HCT116 (cell line): ENCODE measurements around the gene LHX1. TPM values are rescaled to one million over a fixed set of nuclear protein-coding genes. Genes with fewer than 3 reads are reported as not detected.

ENCODE experiments used
- ATAC-seq: fragments of 200-7000 bp; cut with Tn5 transposase; 2 replicates; pipeline ENCODE4 v1.9.1; 2020; ENCODE audit warnings: mild to moderate bottlenecking, moderate library complexity
- BruUV-seq: library from RNA; stranded (reverse); fragments of 400-500 nt; replicated peaks from 2 replicates; lab custom pipeline; 2021; lab: Mats Ljungman, UMichigan
- CTCF ChIA-PET: fragments of 300-600 bp; sonication (Branson Sonifier 250); formaldehyde crosslinking; loops from one replicate; lab custom pipeline; 2021; ENCODE audit warnings: antibody characterized with exemption; lab: Charles Lee
- POLR2A ChIA-PET: fragments of 300-600, 350-600 bp; sonication (Branson Sonifier 250); formaldehyde crosslinking; loops from one replicate; lab custom pipeline; 2021; ENCODE audit warnings: antibody characterized with exemption; lab: Charles Lee
- RAD21 ChIA-PET, 2 experiments: fragments of 300-600 bp; sonication (Branson Sonifier 250); formaldehyde crosslinking; loops; one replicate each; lab custom pipeline; 2023; ENCODE audit warnings: low total read pairs in 2 of 2; ENCODE audit not compliant: uncharacterized antibody in 2 of 2, unreplicated experiment in 2 of 2, low non-redundant PET in 1 of 2; lab: Charles Lee
- DNase-seq: peaks from one replicate; pipeline ENCODE4 v3.0.0-alpha.2; 2010; ENCODE audit warnings: low read depth, low spot score
- H2AFZ ChIP-seq: fragments of 200-600 bp; shearing (Covaris generic), sonication (generic); 2 replicates; pipeline ENCODE4 v1.6.1; 2017; ENCODE audit warnings: low read depth, mixed run types, mixed read lengths, antibody characterized with exemption, low read length; ENCODE audit not compliant: poor library complexity, severe bottlenecking
- H3K27ac ChIP-seq: 2 replicates; pipeline ENCODE4 v1.5.1; 2012; ENCODE audit warnings: low read depth, low read length
- H3K27me3 ChIP-seq: fragments of 200-600 bp; sonication (generic); 2 replicates; pipeline ENCODE4 v1.6.1; 2016; ENCODE audit warnings: mixed run types, low read length, mixed read lengths; ENCODE audit not compliant: insufficient read depth
- H3K36me3 ChIP-seq, 2 experiments: fragments of 200-500 bp in 1 of 2; fragments of 200-600 bp in 1 of 2; sonication (Bioruptor generic) in 1 of 2; sonication (generic) in 1 of 2; 2 replicates each; pipeline versions ENCODE4 v1.5.1 to v1.6.1; 2014 to 2016; ENCODE audit warnings: low read length in 2 of 2, inconsistent platforms in 1 of 2, mixed read lengths in 1 of 2, mixed run types in 1 of 2; ENCODE audit not compliant: insufficient read depth in 2 of 2, control insufficient read depth in 1 of 2
- H3K4me1 ChIP-seq, 2 experiments: fragments of 200-600 bp in 1 of 2; sonication (generic) in 1 of 2; 2 replicates each; pipeline versions ENCODE4 v1.5.1 to v1.6.1; 2012 to 2017; ENCODE audit warnings: low read length in 2 of 2, inconsistent platforms in 1 of 2, mild to moderate bottlenecking in 1 of 2, mixed read lengths in 1 of 2, mixed run types in 1 of 2, moderate library complexity in 1 of 2; ENCODE audit not compliant: insufficient read depth in 2 of 2, control insufficient read depth in 1 of 2
- H3K4me2 ChIP-seq: fragments of 200-600 bp; sonication (generic); 2 replicates; pipeline ENCODE4 v1.6.1; 2017; ENCODE audit warnings: mixed run types, low read length, mixed read lengths
- H3K4me3 ChIP-seq, 2 experiments: fragments of 200-600 bp in 1 of 2; sonication (generic) in 1 of 2; replicated peaks in 1 of 2; 2 replicates each; pipeline ENCODE4 v1.5.1; 2011 to 2016; ENCODE audit warnings: low read length in 2 of 2, control low read depth in 1 of 2, low read depth in 1 of 2, mild to moderate bottlenecking in 1 of 2, mixed read lengths in 1 of 2, mixed run types in 1 of 2
- H3K79me2 ChIP-seq: fragments of 200-600 bp; sonication (generic); 2 replicates; pipeline ENCODE4 v1.6.1; 2017; ENCODE audit warnings: mild to moderate bottlenecking, mixed run types, low read length, moderate library complexity, mixed read lengths; ENCODE audit not compliant: insufficient read depth
- H3K9ac ChIP-seq: fragments of 200-600 bp; sonication (generic); 2 replicates; pipeline ENCODE4 v1.6.1; 2016; ENCODE audit warnings: low read length, mixed read lengths
- H3K9me2 ChIP-seq: fragments of 200-600 bp; sonication (generic), shearing (Covaris generic); 2 replicates; pipeline ENCODE4 v1.6.1; 2017; ENCODE audit warnings: mixed run types, mild to moderate bottlenecking, moderate library complexity; ENCODE audit not compliant: insufficient read depth
- H3K9me3 ChIP-seq, 2 experiments: fragments of 200-500 bp in 1 of 2; fragments of 200-600 bp in 1 of 2; sonication (Bioruptor generic) in 1 of 2; sonication (generic) in 1 of 2; 2 replicates each; pipeline ENCODE4 v1.6.1; 2014 to 2017; ENCODE audit warnings: low read length in 2 of 2, mixed read lengths in 2 of 2, inconsistent platforms in 1 of 2, low read depth in 1 of 2, mild to moderate bottlenecking in 1 of 2, mixed run types in 1 of 2, moderate library complexity in 1 of 2; ENCODE audit not compliant: control insufficient read depth in 1 of 2, insufficient read depth in 1 of 2
- H4K20me1 ChIP-seq: fragments of 200-600 bp; sonication (generic), shearing (Covaris generic); 2 replicates; pipeline ENCODE4 v1.6.1; 2017; ENCODE audit warnings: mixed run types, mild to moderate bottlenecking, moderate library complexity; ENCODE audit not compliant: insufficient read depth
- CEBPB ChIP-seq: IDR thresholded peaks from 2 replicates; pipeline ENCODE4 v1.6.1; 2012; ENCODE audit warnings: low read depth
- EGR1 ChIP-seq: IDR thresholded peaks from 2 replicates; pipeline ENCODE4 v1.6.1; 2012; ENCODE audit warnings: low read depth
- ELF1 ChIP-seq: IDR thresholded peaks from 2 replicates; pipeline ENCODE4 v1.6.1; 2012; ENCODE audit warnings: low read depth, borderline replicate concordance
- FOSL1 ChIP-seq: IDR thresholded peaks from 2 replicates; pipeline ENCODE4 v1.6.1; 2012; ENCODE audit warnings: low read depth
- JUND ChIP-seq: IDR thresholded peaks from 2 replicates; pipeline ENCODE4 v1.6.1; 2012
- POLR2AphosphoS5 ChIP-seq: IDR thresholded peaks from 2 replicates; pipeline ENCODE4 v1.6.1; 2011; ENCODE audit warnings: mild to moderate bottlenecking, low read depth, low read length, moderate library complexity
- SRF ChIP-seq: IDR thresholded peaks from 2 replicates; pipeline ENCODE4 v1.6.1; 2012; ENCODE audit warnings: low read depth
- TCF7L2 ChIP-seq: IDR thresholded peaks from 2 replicates; pipeline ENCODE4 v1.7.0; 2011; ENCODE audit warnings: borderline replicate concordance, inconsistent platforms; ENCODE audit not compliant: insufficient read depth, insufficient read length; ENCODE audit errors: extremely low read depth
- YY1 ChIP-seq: IDR thresholded peaks from 2 replicates; pipeline ENCODE4 v1.6.1; 2011; ENCODE audit warnings: low read length, low read depth, moderate library complexity, mild to moderate bottlenecking; ENCODE audit not compliant: insufficient replicate concordance; ENCODE audit errors: extremely low read depth
- ZFX ChIP-seq: fragments of 450-650 bp; IDR thresholded peaks from 2 replicates; pipeline ENCODE4 v1.6.1; 2017
- ZNF274 ChIP-seq: fragments of 200-500 bp; sonication (Bioruptor generic); IDR thresholded peaks from 2 replicates; pipeline ENCODE4 v1.6.1; 2014; ENCODE audit warnings: mild to moderate bottlenecking, low read depth, low read length, inconsistent platforms
- intact Hi-C: fragments of 100-400 bp; cut with micrococcal nuclease; formaldehyde crosslinking; loops from 2 replicates; pipeline ENCODE4 v1.10.0; 2022
- total RNA-seq: library from RNA; stranded (reverse); gene quantifications from one replicate; pipeline ENCODE4 v1.2.1, GENCODE V29; 2021; ENCODE audit not compliant: unreplicated experiment
- TF ChIP-seq, protein P1 (sequence below): IDR thresholded peaks from 2 replicates; pipeline ENCODE4 v1.6.1; 2011; ENCODE audit warnings: mild to moderate bottlenecking, low read length, moderate library complexity; ENCODE audit not compliant: insufficient replicate concordance; ENCODE audit errors: extremely low read depth
- TF ChIP-seq, protein P2 (sequence below): IDR thresholded peaks from 2 replicates; pipeline ENCODE4 v1.6.1; 2012
- TF ChIP-seq, protein P3 (sequence below): IDR thresholded peaks from 2 replicates; pipeline ENCODE4 v1.6.1; 2012

LHX1 gene
- total RNA-seq, 1 experiment from 2014 or later: 0.44 TPM

DNA sequence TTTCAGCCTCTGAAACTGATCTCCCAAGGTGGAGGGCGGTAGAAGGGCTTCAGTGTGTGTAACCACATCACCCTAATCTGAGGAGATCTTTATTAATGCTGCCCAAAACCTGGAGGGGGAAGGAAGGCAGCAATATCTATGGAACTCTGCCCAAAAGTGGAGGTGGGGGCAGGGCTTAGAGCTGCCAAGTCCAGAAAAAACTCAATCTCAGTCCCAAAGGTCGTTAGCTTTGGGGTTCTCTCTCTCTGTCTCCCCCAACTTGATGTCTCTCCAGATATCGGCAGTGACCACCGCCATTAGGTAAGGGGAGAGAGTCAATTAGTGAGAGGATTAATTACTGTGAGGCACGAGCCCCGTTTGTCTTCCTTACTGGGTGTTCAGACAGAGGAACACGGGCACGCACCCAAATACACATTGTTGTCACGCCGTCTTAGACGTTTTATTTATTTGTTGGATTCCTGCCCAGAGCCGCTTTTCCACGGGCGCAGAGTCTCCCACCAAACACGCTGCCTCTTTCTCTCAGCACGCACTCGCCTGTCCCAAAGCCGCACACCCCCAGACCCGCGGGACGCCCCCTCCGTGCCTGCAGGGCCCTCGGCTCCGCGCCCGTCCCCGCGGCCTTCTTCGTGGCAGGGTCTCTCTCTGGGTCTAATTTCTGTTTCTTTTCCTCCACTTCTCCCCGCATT lies 5.4 kb upstream of the LHX1 start:
- H3K4me2 ChIP-seq: no peak overlapping the region
- RAD21 ChIA-PET: no interaction called here
- ATAC-seq (no peak), DNase-seq (no peak)
- H3K36me3 ChIP-seq: no peaks in the 10 kb centered on the region
- H3K9me3 ChIP-seq: no peaks in the 10 kb centered on the region
- no TSS peak for BruUV-seq
- CTCF ChIA-PET: no interaction called here
- peaks cover 2 to 13% of the 10 kb centered on the region in 2 experiments; a peak in 2 of 4 replicates for H3K4me1 ChIP-seq
- intact Hi-C loops: no loop called here
- TF ChIP-seq, protein P1, sequence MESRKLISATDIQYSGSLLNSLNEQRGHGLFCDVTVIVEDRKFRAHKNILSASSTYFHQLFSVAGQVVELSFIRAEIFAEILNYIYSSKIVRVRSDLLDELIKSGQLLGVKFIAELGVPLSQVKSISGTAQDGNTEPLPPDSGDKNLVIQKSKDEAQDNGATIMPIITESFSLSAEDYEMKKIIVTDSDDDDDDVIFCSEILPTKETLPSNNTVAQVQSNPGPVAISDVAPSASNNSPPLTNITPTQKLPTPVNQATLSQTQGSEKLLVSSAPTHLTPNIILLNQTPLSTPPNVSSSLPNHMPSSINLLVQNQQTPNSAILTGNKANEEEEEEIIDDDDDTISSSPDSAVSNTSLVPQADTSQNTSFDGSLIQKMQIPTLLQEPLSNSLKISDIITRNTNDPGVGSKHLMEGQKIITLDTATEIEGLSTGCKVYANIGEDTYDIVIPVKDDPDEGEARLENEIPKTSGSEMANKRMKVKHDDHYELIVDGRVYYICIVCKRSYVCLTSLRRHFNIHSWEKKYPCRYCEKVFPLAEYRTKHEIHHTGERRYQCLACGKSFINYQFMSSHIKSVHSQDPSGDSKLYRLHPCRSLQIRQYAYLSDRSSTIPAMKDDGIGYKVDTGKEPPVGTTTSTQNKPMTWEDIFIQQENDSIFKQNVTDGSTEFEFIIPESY: no peak
- TF ChIP-seq FOSL1: no peak
- no peak for TF ChIP-seq EGR1
- no peak for TF ChIP-seq ELF1
- TF ChIP-seq, protein P2, sequence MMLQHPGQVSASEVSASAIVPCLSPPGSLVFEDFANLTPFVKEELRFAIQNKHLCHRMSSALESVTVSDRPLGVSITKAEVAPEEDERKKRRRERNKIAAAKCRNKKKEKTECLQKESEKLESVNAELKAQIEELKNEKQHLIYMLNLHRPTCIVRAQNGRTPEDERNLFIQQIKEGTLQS: no peak
- H3K27ac ChIP-seq: no peak overlapping the region
- H3K4me3 ChIP-seq: no peak overlapping the region
- POLR2A ChIA-PET: no interaction called here
- no peaks in the 10 kb centered on the region for H3K79me2 ChIP-seq
- H4K20me1 ChIP-seq: no peaks in the 10 kb centered on the region
- H3K27me3 ChIP-seq: no peaks in the 10 kb centered on the region
- H2AFZ ChIP-seq: no peak overlapping the region
- H3K9ac ChIP-seq: no peak overlapping the region
- H3K9me2 ChIP-seq: no peaks in the 10 kb centered on the region

DNA sequence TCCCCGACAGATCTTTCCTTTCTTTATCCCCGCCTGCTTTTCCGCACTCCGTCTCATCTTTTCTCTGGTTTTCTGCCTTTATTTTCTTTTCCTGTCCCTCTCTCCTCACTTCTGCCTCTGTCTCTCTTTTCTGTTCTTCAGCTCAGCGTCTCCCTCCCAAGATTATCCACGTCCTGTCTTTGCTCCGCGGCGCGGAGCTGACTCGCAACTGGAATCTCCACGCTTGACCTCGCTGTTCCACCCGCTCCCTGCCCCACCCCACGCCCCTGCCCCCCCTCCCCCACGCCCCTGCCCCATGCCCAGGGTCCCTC lies 4.9 kb upstream of the LHX1 start:
- ChIA-PET CTCF (no interaction called here), RAD21 (no interaction called here), POLR2A (no interaction called here)
- DNase-seq (no peak), ATAC-seq (no peak)
- Histone ChIP-seq H3K4me1 (peaks cover 2 to 13% of the 10 kb centered on the region in 2 experiments; a peak in 2 of 4 replicates), H3K9ac (no peak overlapping the region), H3K9me3 (no peaks in the 10 kb centered on the region), H3K9me2 (no peaks in the 10 kb centered on the region), H3K27ac (no peak overlapping the region), H3K4me3 (no peak overlapping the region), H3K36me3 (no peaks in the 10 kb centered on the region), H2AFZ (no peak overlapping the region), H4K20me1 (no peaks in the 10 kb centered on the region), H3K79me2 (no peaks in the 10 kb centered on the region), H3K4me2 (no peak overlapping the region), H3K27me3 (no peaks in the 10 kb centered on the region)
- intact Hi-C loops: no loop called here
- no TSS peak for BruUV-seq
- no peak for TF ChIP-seq EGR1
- no peak for TF ChIP-seq ZNF274
- no peak for TF ChIP-seq POLR2AphosphoS5
- TF ChIP-seq ELF1: no peak
- no peak for TF ChIP-seq YY1
- TF ChIP-seq SRF: no peak
- no peak for TF ChIP-seq FOSL1
- TF ChIP-seq JUND: no peak
- TF ChIP-seq ZFX: no peak
- TF ChIP-seq, protein P3, sequence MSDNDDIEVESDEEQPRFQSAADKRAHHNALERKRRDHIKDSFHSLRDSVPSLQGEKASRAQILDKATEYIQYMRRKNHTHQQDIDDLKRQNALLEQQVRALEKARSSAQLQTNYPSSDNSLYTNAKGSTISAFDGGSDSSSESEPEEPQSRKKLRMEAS: no peak
- TF ChIP-seq, protein P1: no peak
- no peak for TF ChIP-seq TCF7L2
- TF ChIP-seq CEBPB: no peak
